SKM-1 treated with dmso at 0.1 percent for 144 hours (cell line): ENCODE measurements around the gene OR5AL1.
"Not testable (repeated sequence)": the region's sequence is repeated elsewhere in the genome, so short reads cannot be mapped to it uniquely, and the experiment has no call there.

Experiments used
- DNase-seq: peaks from one replicate; lab custom pipeline; 2025; ENCODE audit not compliant: unreplicated experiment; lab: John Stamatoyannopoulos, UW

Gene OR5AL1

DNA sequence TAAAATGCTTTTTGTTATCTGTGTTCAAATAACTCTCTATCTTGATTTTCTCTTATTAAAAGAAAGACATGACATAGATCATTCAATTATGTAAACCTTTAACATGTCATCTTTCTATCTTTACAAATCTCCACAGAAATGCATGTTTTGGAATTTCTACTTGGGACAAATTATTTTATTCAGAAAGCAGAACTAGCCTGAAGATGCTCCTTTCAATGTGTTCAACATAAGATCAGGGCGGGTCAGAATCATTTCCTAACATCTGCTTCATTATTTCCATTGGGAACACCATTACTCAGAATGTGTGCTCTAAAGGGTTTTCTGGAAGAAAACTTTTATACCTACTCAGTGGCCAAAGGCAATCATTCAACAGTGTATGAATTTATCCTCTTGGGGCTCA, at the start of gene OR5AL1:
Gene OR5AL1, plus strand, starts transcription at position 301 of the 400 bp plus-strand sequence.
- no peak for DNase-seq

DNA sequence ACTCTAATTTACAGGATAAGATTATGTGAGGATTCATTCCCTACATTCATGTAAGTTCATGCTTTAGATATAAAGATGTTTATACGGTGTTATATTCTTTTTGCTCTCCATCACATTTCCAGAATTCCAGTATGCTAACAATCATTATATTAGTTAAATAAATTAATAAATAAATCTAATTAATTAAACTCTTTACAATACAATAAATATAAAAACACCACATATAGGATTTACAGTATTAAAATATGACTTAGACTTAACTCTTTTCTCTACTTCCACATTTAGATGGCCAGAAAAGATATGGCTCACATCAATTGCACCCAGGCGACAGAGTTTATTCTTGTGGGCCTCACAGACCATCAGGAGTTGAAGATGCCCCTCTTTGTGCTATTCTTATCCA, 37.2 kb upstream of the OR5AL1 start, which contains the start of gene OR8U1:
Gene OR8U1, plus strand, starts transcription at position 301 of the 400 bp plus-strand sequence. Its CDS starts 0 bp downstream, at position 301.
- no peak for DNase-seq

- no peak for DNase-seq
These were observed 32.4 kb upstream of the OR5AL1 start for GRCh38 chr11:56380120-56380519.

DNA sequence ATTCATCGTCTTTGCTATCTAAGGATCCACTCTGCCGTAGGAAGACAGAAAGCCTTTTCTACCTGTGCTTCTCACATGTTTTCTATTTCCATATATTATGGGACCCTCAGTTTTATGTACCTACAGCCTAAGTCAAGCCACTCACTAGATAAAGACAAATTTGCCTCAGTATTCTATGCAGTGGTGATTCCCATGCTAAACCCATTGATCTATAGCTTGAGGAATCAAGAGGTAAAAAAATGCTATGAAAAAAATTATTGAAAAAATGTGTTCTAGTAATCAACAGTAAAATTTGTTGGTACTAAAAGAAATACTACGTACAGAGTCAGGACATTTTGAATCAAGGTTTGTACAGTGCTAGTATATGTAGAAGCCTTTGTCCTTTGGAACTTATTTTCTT, 18.1 kb upstream of the OR5AL1 start:
- DNase-seq: no peak

GRCh38 chr11:56396047-56396446, 16.4 kb upstream of the OR5AL1 start:
- DNase-seq: no peak

DNA sequence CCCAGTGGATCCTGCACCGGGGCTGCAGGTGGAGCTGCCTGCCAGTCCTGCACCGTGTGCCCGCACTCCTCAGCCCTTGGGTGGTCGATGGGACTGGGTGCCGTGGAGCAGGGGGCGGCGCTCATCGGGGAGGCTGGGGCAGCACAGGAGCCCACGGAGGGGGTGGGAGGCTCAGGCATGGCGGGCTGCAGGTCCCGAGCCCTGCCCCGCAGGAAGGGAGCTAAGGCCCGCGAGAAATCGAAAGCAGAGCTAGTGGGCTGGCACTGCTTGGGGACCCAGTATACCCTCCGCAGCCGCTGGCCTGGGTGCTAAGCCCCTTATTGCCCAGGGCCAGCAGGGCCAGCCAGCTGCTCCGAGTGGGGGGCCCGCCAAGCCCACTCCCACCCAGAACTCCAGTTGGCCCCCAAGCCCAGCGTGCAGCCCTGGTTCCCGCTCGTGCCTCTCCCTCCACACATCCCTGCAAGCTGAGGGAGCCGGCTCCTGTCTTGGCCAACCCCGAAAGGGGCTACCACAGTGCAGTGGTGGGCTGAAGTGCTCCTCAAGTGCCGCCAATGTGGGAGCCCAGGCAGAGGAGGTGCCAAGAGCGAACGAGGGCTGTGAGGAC, 10.5 kb upstream of the OR5AL1 start:
- not testable (repeated sequence) for DNase-seq

DNA sequence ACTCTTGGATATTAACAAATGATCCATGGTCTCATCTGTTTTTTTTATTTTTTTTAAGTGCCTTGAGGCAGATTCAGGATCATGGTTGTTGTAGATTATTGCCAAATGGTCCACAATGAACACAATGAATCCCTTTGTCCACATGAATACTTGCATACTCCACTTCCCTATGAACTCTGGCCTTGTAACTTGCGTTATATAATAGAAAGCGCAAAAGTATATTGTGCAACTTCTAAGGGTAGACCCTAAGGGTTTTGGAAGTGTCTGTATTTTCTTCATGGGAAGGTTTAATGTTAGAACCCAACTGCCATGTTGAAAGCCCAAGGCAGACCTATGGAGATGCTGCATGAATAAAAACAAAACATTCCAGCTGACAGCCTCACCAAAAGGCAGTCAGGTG, 8.1 kb upstream of the OR5AL1 start:
- DNase-seq: no peak

DNA sequence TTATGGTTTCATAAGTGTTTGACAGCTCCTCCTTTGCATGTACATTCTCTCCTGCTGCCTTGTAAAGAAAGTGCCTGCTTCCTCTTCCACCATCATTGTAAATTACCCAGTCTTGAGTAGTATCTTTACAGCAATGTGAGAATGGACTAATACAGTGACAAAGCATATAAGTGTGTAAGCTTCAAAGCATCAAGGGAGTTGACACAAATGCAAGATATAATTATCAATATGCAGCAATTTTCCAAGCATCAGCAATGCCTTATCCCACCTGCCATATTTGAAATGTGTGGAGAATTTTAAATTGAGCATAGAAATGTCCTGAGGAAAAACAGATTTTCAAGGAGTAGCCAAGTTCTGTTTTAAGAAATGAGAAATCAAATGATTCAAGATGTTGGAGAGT, 1.7 kb upstream of the OR5AL1 start:
- no peak for DNase-seq

GRCh38 chr11:56453521-56453920, 41.0 kb downstream of the OR5AL1 start:
- no peak for DNase-seq

- no peak for DNase-seq
These were observed 44.6 kb downstream of the OR5AL1 start for GRCh38 chr11:56457076-56457475.
